ENCODE results near the gene ENPP3.
"Not testable (repeated sequence)": the region's sequence is repeated elsewhere in the genome, so short reads cannot be mapped to it uniquely, and the experiment has no call there.

Gene ENPP3

GRCh38 chr6:131741688-131742393 is 104.7 kb downstream of the ENPP3 start:
- Histone ChIP-seq H3K9me3 (no peaks in the 10 kb centered on the region), H3K27me3 (no peaks in the 10 kb centered on the region), H3K36me3 (no peaks in the 10 kb centered on the region), H3K4me1 (ENCODE audit: control insufficient read depth in 1 of 2, insufficient read depth in 1 of 2, low read depth in 1 of 2, low read length in 1 of 2) (no peaks in the 10 kb centered on the region), H3K4me3 (ENCODE audit: low read depth in 1 of 2, low read length in 1 of 2) (no peak overlapping the region), H3K27ac (no peak overlapping the region)
- no peak for TF ChIP-seq CTCF (IDR thresholded peaks at IDR 0.05)

- no peak for TF ChIP-seq CTCF (IDR thresholded peaks at IDR 0.05)
Measured at GRCh38 chr6:131744432-131745287, 107.6 kb downstream of the ENPP3 start.

GRCh38 chr6:131745476-131745875 is 108.4 kb downstream of the ENPP3 start:
- Histone ChIP-seq H3K27ac (no peak overlapping the region), H3K9me3 (no peaks in the 10 kb centered on the region), H3K27me3 (no peaks in the 10 kb centered on the region), H3K4me1 (ENCODE audit: control insufficient read depth in 1 of 2, insufficient read depth in 1 of 2, low read depth in 1 of 2, low read length in 1 of 2) (no peaks in the 10 kb centered on the region), H3K4me3 (ENCODE audit: low read depth in 1 of 2, low read length in 1 of 2) (no peak overlapping the region), H3K36me3 (no peaks in the 10 kb centered on the region)
- no peak for TF ChIP-seq CTCF (IDR thresholded peaks at IDR 0.05)

More at GRCh38 chr6:131744432-131745287, 107.6 kb downstream of the ENPP3 start:
- Histone ChIP-seq H3K27ac (no peak overlapping the region), H3K9me3 (no peaks in the 10 kb centered on the region), H3K36me3 (no peaks in the 10 kb centered on the region), H3K27me3 (no peaks in the 10 kb centered on the region), H3K4me1 (ENCODE audit: control insufficient read depth in 1 of 2, insufficient read depth in 1 of 2, low read depth in 1 of 2, low read length in 1 of 2) (no peaks in the 10 kb centered on the region), H3K4me3 (ENCODE audit: low read depth in 1 of 2, low read length in 1 of 2) (no peak overlapping the region)

GRCh38 chr6:131747821-131748353 is 110.8 kb downstream of the ENPP3 start:
- Histone ChIP-seq H3K9me3 (no peaks in the 10 kb centered on the region), H3K27me3 (no peaks in the 10 kb centered on the region), H3K36me3 (no peaks in the 10 kb centered on the region), H3K4me1 (ENCODE audit: control insufficient read depth in 1 of 2, insufficient read depth in 1 of 2, low read depth in 1 of 2, low read length in 1 of 2) (no peaks in the 10 kb centered on the region), H3K27ac (no peak overlapping the region), H3K4me3 (ENCODE audit: low read depth in 1 of 2, low read length in 1 of 2) (no peak overlapping the region)
- no peak for TF ChIP-seq CTCF (IDR thresholded peaks at IDR 0.05)

- Histone ChIP-seq H3K27ac (no peak overlapping the region), H3K4me3 (ENCODE audit: low read depth in 1 of 2, low read length in 1 of 2) (no peak overlapping the region), H3K27me3 (no peaks in the 10 kb centered on the region), H3K4me1 (ENCODE audit: control insufficient read depth in 1 of 2, insufficient read depth in 1 of 2, low read depth in 1 of 2, low read length in 1 of 2) (no peaks in the 10 kb centered on the region), H3K9me3 (no peaks in the 10 kb centered on the region), H3K36me3 (no peaks in the 10 kb centered on the region)
- TF ChIP-seq CTCF (IDR thresholded peaks at IDR 0.05): no peak
Measured at GRCh38 chr6:131749023-131749422, 111.9 kb downstream of the ENPP3 start.

GRCh38 chr6:131751012-131751715 is 114.1 kb downstream of the ENPP3 start:
- H3K36me3 ChIP-seq; H3K4me1 ChIP-seq (ENCODE audit: control insufficient read depth in 1 of 2, insufficient read depth in 1 of 2, low read depth in 1 of 2, low read length in 1 of 2); H3K4me3 ChIP-seq (ENCODE audit: low read depth in 1 of 2, low read length in 1 of 2); H3K9me3 ChIP-seq; H3K27me3 ChIP-seq; H3K27ac ChIP-seq: not testable (repeated sequence)

Measured in neutrophil (primary cell).